HG02798 (cell line): Measurements from ENCODE around the gene DHX9.
"Not testable (repeated sequence)": the region's sequence is repeated elsewhere in the genome, so short reads cannot be mapped to it uniquely, and the experiment has no call there.

ENCODE experiments used
- ATAC-seq: cut with Tn5 transposase; IDR thresholded peaks from one replicate; pipeline ENCODE4 v1.9.1; 2021; ENCODE audit warnings: mild to moderate bottlenecking; ENCODE audit not compliant: unreplicated experiment, poor library complexity

DHX9 gene

DNA sequence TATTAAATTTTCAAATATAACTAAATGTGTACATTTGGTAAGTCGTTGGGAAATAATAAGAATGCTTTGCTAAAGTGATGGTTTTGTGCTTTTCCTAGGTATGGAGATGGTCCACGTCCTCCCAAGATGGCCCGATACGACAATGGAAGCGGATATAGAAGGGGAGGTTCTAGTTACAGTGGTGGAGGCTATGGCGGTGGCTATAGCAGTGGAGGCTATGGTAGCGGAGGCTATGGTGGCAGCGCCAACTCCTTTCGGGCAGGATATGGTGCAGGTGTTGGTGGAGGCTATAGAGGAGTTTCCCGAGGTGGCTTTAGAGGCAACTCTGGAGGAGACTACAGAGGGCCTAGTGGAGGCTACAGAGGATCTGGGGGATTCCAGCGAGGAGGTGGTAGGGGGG lies 47.8 kb downstream of the DHX9 start:
- no peak for ATAC-seq

DNA sequence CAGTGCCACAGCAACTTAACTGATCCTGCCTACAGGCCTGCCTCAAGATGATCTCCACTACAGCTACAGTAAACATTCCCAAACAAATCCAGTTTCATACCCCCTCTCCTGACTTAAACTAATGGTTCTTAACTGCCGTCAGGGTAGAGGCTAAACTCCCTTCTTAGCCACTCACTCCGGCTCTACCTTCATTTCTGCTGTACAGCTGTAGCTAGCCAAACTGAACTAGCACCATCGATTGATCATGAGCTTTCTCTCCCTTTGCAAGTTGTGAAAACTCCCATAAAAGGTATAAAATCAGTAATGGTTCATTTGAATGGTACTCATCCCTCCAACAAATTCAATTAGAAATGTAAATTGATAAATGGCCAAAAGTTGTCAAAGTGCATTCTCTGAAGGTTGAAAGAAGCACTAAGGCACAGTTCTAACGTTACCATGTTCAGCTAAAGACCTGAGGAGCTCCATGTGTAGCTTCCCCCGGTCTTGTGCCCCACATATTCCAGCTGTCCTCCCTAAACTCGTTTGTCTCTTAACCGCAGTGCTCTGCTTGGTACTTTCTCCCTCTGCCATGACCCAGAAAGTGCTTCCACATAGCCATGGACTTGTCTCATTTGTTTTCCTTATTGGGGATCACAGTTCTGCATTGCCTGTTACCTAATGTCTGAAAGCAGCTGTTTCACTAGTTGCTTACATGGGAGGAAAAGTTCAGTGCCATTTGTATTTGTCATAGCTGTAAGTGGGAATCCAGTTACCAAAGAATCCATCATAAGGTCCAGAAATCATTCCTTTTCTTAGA lies 49.8 kb downstream of the DHX9 start:
- no peak for ATAC-seq

DNA sequence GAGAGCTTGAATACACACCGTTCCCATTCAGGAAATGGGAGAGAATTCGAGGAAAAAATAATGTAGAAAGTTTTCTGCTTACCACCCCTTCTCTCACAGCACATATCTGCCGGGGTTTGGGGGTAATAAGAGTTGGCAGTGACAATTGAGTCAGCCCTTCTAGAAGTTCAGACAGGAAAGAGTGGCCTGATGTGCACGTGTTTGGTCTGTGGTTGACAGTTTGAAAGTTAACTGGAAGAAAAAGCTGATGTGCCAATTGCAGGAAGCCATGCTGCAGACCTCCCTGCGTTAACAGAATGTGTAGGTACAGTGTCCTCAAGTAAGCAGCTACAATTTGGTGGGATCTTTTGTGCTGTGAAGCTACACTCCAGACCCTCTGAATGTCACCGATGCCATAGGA lies 50.9 kb downstream of the DHX9 start:
- no peak for ATAC-seq

DNA sequence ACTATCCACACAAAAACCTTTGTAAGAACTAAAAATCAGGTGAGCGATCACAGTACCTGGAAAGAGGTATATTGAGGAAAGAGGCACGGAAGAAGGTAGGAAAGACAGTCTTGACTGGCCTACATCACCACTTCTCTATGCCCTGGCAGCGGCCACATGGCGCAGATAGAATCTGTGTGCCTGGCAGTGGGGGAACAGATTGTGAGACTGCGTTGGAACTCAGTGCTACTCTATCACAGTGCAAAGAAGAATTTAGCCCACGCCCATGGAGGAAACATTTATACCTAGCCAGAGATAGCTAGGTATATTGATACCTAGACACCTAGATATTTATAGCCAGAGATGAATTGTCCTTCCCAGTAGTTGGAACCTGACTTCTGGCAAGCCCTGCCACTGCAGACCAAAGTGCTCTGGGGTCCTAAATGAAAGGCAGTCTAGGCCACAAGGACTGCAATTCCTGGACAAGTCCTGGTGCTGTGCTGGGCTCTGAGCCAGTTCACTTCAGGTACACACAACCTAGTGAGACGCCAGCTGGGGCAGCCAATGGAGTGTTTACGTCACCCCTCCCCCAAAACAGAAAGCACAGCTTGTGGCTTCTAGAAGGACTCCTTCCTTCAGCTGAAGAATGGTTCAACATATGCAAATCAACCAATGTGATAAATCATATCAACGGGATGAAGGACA lies 51.9 kb downstream of the DHX9 start:
- no peak for ATAC-seq

DNA sequence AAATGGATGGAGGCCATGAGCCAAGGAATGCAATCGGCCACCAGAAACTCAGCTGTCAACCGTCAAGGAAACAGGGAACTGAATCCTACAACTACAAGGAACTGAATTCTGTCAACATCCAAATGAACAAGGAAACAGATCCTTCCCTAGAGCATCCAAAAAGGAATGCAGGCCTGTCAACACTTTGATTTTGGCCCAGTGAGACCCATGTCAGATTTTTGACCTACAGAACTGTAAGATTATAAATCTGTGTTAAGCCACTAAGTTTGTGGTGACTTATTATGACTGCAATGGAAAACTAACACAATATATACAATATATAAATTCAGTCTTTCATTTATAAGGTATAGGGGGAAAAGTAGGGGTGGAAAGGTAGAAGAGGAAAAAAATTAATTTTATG lies 58.5 kb downstream of the DHX9 start:
- ATAC-seq, result no peak

DNA sequence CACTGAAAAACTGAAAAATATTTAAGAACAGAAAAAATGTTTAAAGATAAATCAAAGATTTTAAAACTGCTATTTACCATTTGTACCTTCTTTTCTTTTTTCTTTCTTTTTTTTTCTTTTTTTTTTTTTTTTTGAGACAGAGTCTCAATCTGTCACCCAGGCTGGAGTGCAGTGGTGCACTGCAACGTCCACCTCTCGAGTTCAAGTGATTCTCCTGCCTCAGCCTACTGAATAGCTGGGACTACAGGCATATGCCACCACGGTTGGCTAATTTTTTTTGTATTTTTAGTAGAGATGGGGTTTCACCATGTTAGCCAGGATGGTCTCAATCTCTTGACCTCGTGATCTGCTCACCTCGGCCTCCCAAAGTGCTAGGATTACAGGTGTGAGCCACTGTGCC lies 62.8 kb downstream of the DHX9 start:
- not testable (repeated sequence) for ATAC-seq

DNA sequence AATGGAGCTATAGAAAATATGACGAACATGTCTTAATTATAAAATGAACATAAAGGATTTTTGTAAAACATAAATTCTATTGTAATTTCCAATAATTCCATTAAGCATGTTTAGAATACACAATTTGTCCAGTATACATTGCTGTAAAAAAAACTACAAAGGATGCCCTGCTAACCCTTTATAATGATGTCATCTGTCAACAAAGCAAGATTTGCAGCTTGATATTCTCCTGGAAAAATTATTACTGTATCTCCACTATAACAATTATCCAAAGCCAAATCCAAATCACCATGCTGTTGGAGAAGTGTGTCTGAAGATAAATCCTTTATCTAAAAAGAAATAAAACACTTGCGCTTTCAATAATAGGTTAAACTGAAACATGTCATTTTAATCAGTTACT lies 66.2 kb downstream of the DHX9 start:
- ATAC-seq, result no peak

DNA sequence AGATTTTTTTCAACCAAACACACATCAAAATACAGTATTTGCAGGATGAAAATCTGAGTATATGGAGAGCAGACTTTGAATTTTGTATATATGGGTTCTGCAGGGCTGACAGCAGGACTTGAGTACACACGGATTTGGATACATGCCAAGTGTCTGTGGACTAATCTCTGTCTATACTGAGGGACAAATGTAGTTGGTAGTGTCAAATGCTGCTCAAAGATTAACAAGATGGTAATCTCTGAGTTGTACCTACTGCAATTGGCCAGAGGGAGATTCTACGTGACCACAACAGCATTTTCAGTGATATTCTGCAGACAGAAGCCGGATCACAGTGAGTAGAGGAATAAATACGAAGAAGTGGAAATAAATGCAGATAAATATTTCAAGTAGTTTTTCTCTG lies 70.4 kb downstream of the DHX9 start:
- no peak for ATAC-seq

DNA sequence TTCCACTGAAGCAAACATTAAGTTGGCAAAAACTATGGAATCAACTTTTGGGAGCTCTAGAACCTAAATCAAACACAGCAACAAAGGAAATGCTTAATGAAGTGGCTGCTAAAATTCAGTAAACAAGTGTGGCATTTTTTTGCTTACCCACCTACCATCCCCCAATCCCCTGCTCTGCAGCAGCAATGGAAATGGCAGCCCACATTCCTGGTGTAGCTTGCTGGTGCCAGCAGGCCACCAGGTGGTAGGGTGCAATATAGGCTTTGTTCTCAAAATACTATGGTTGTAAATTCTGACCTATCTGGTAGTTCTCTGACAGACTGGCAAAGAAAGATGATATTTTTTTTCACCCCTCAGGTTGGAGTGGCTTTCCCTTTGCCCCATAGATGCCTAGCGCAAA lies 71.0 kb downstream of the DHX9 start:
- no peak for ATAC-seq

DNA sequence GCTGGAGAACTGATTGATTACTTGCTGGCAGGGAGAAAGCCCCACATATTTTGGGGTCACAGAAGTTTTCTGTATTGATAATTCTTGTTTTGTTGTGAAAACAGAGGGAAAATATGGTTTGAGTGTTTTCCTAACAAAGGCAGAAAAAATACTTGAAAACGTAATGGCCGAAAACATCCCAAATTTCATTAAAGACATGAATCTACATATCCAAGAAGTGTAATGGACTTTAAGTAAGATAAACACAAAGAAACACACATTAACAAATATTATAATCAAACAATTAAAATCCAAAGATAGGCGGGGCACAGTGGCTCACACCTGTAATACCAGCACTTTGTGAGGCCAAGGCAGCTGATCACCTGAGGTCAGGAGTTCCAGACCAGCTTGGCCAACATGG lies 74.3 kb downstream of the DHX9 start:
- no peak for ATAC-seq

DNA sequence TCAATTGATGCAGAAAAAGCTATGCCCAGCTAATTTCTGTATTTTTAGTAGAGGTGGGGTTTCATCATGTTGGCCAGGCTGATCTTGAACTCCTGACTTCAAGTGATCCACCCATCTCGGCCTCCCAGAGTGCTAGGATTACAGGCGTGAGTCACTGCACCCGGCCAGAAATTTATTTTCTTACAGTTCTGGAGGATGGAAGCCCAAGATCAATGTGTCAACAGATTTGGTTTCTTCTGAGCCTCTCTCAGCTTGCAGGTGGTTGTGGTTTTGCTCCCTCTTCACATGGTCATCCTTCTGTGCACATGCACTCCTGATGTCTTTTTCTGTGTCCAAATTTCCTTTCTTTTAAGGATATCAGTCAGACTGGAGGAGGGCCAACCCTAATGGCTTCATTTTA lies 78.2 kb downstream of the DHX9 start:
- ATAC-seq, result no peak

DNA sequence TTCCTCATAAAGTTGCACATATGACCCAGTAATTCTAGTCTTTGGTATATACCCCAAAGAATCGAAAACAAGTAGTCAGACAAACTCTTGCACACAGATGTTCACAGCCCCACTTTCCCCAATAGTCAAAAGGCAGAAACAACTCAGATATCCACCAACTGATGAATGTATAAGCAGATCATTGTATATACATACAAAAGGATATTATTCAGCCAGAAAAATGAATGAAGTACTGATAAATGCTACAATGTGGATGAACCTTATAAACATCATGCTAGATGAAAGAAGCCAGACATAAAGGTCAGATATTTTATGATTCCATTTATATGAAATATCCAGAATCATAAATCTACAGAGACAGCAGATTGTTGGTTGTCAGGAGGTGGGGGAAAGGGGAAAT lies 86.5 kb downstream of the DHX9 start:
- ATAC-seq, result no peak

DNA sequence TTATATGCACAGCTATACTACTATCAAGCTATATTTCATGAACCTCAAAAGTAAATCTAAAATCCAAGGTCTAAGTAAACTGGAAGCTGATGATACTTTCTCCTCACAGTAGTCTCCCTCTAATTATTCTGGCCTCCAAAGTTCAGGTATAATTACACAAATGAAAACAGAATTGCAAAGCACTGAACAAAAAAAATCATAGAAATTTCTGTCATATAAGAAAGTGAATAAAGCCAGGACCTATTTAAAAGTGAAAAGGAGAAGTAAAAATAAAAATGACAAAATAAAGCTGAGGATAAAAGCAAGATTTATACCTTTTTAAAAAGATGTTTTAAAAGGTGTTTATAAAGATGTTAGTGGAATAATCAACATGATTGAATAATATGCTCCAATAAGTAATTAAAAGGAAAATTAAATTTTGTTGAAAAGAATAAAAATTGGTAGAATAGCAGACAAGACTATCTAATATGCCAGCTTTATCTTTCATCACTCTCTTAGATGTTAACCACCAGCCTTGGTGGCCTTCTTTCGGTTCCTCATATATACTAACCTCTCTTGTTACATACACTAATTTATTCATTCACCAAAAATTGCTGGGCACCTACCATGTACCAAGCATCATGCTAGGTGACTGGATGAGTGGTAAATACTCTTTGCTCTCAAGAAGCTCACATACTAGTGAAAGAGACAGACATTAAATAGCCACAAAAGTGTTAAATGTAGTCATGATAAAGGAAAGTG lies 88.7 kb downstream of the DHX9 start:
- peak; percentile 44 for ATAC-seq

DNA sequence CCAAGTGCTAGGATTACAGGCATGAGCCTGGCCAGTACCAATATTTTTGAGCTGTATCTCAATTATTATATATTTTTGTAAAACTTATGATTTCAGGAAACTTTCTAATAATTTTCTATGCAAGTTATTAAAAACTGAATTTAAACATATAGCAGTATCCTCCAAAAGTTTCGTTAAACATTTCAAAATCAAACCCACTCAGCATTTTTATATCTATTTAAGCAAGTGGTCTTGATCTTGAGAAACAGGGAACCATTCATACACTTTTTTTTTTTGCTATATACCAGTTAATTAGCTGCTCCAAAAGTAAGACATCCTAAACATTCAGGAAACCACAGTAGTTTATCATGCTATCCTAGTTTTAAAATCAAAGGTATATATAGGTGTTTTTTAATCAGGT lies 91.8 kb downstream of the DHX9 start:
- ATAC-seq, result no peak

DNA sequence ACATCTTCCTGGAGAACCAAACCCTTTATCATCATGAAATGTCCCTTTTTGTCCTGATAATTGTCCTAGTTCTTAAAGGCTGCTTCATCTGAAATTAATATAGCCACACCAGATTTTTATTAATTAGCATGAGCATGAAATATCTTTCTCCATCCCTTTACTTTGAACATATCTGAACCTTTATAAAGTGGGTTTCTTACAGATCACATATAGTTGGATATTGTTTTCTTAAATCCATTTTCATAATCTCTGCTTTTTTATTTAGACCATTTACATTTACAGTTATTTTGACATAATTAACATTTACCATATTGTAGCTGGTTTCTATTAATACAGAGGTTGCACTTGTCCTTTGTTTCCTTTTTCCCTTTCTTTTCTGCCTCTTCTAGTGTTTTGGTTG lies 96.6 kb downstream of the DHX9 start:
- ATAC-seq, result no peak
